HCT116 (cell line): Measurements from ENCODE around the gene RNF146. TPM values are rescaled to one million over a fixed set of nuclear protein-coding genes. Genes with fewer than 3 reads are reported as not detected.

Experiments
- ATAC-seq: fragments of 200-7000 bp; cut with Tn5 transposase; 2 replicates; pipeline ENCODE4 v1.9.1; 2020; ENCODE audit warnings: mild to moderate bottlenecking, moderate library complexity
- BruUV-seq: library from RNA; stranded (reverse); fragments of 400-500 nt; replicated peaks from 2 replicates; lab custom pipeline; 2021; lab: Mats Ljungman, UMichigan
- CTCF ChIA-PET: fragments of 300-600 bp; sonication (Branson Sonifier 250); formaldehyde crosslinking; loops from one replicate; lab custom pipeline; 2021; ENCODE audit warnings: antibody characterized with exemption; lab: Charles Lee
- POLR2A ChIA-PET: fragments of 300-600, 350-600 bp; sonication (Branson Sonifier 250); formaldehyde crosslinking; loops from one replicate; lab custom pipeline; 2021; ENCODE audit warnings: antibody characterized with exemption; lab: Charles Lee
- RAD21 ChIA-PET, 2 experiments: fragments of 300-600 bp; sonication (Branson Sonifier 250); formaldehyde crosslinking; loops; one replicate each; lab custom pipeline; 2023; ENCODE audit warnings: low total read pairs in 2 of 2; ENCODE audit not compliant: uncharacterized antibody in 2 of 2, unreplicated experiment in 2 of 2, low non-redundant PET in 1 of 2; lab: Charles Lee
- DNase-seq: peaks from one replicate; pipeline ENCODE4 v3.0.0-alpha.2; 2010; ENCODE audit warnings: low read depth, low spot score
- H2AFZ ChIP-seq: fragments of 200-600 bp; shearing (Covaris generic), sonication (generic); 2 replicates; pipeline ENCODE4 v1.6.1; 2017; ENCODE audit warnings: low read depth, mixed run types, mixed read lengths, antibody characterized with exemption, low read length; ENCODE audit not compliant: poor library complexity, severe bottlenecking
- H3K27ac ChIP-seq: 2 replicates; pipeline ENCODE4 v1.5.1; 2012; ENCODE audit warnings: low read depth, low read length
- H3K27me3 ChIP-seq: fragments of 200-600 bp; sonication (generic); 2 replicates; pipeline ENCODE4 v1.6.1; 2016; ENCODE audit warnings: mixed run types, low read length, mixed read lengths; ENCODE audit not compliant: insufficient read depth
- H3K36me3 ChIP-seq, 2 experiments: fragments of 200-500 bp in 1 of 2; fragments of 200-600 bp in 1 of 2; sonication (Bioruptor generic) in 1 of 2; sonication (generic) in 1 of 2; 2 replicates each; pipeline versions ENCODE4 v1.5.1 to v1.6.1; 2014 to 2016; ENCODE audit warnings: low read length in 2 of 2, inconsistent platforms in 1 of 2, mixed read lengths in 1 of 2, mixed run types in 1 of 2; ENCODE audit not compliant: insufficient read depth in 2 of 2, control insufficient read depth in 1 of 2
- H3K4me1 ChIP-seq, 2 experiments: fragments of 200-600 bp in 1 of 2; sonication (generic) in 1 of 2; 2 replicates each; pipeline versions ENCODE4 v1.5.1 to v1.6.1; 2012 to 2017; ENCODE audit warnings: low read length in 2 of 2, inconsistent platforms in 1 of 2, mild to moderate bottlenecking in 1 of 2, mixed read lengths in 1 of 2, mixed run types in 1 of 2, moderate library complexity in 1 of 2; ENCODE audit not compliant: insufficient read depth in 2 of 2, control insufficient read depth in 1 of 2
- H3K4me2 ChIP-seq: fragments of 200-600 bp; sonication (generic); 2 replicates; pipeline ENCODE4 v1.6.1; 2017; ENCODE audit warnings: mixed run types, low read length, mixed read lengths
- H3K4me3 ChIP-seq, 2 experiments: fragments of 200-600 bp in 1 of 2; sonication (generic) in 1 of 2; replicated peaks in 1 of 2; 2 replicates each; pipeline ENCODE4 v1.5.1; 2011 to 2016; ENCODE audit warnings: low read length in 2 of 2, control low read depth in 1 of 2, low read depth in 1 of 2, mild to moderate bottlenecking in 1 of 2, mixed read lengths in 1 of 2, mixed run types in 1 of 2
- H3K79me2 ChIP-seq: fragments of 200-600 bp; sonication (generic); 2 replicates; pipeline ENCODE4 v1.6.1; 2017; ENCODE audit warnings: mild to moderate bottlenecking, mixed run types, low read length, moderate library complexity, mixed read lengths; ENCODE audit not compliant: insufficient read depth
- H3K9ac ChIP-seq: fragments of 200-600 bp; sonication (generic); 2 replicates; pipeline ENCODE4 v1.6.1; 2016; ENCODE audit warnings: low read length, mixed read lengths
- H3K9me2 ChIP-seq: fragments of 200-600 bp; sonication (generic), shearing (Covaris generic); 2 replicates; pipeline ENCODE4 v1.6.1; 2017; ENCODE audit warnings: mixed run types, mild to moderate bottlenecking, moderate library complexity; ENCODE audit not compliant: insufficient read depth
- H3K9me3 ChIP-seq, 2 experiments: fragments of 200-500 bp in 1 of 2; fragments of 200-600 bp in 1 of 2; sonication (Bioruptor generic) in 1 of 2; sonication (generic) in 1 of 2; 2 replicates each; pipeline ENCODE4 v1.6.1; 2014 to 2017; ENCODE audit warnings: low read length in 2 of 2, mixed read lengths in 2 of 2, inconsistent platforms in 1 of 2, low read depth in 1 of 2, mild to moderate bottlenecking in 1 of 2, mixed run types in 1 of 2, moderate library complexity in 1 of 2; ENCODE audit not compliant: control insufficient read depth in 1 of 2, insufficient read depth in 1 of 2
- H4K20me1 ChIP-seq: fragments of 200-600 bp; sonication (generic), shearing (Covaris generic); 2 replicates; pipeline ENCODE4 v1.6.1; 2017; ENCODE audit warnings: mixed run types, mild to moderate bottlenecking, moderate library complexity; ENCODE audit not compliant: insufficient read depth
- ATF3 ChIP-seq: IDR thresholded peaks from 2 replicates; pipeline ENCODE4 v1.6.1; 2012
- CEBPB ChIP-seq: IDR thresholded peaks from 2 replicates; pipeline ENCODE4 v1.6.1; 2012; ENCODE audit warnings: low read depth
- CTCF ChIP-seq, 3 experiments: fragments of 200-600 bp in 1 of 3; sonication (generic) in 1 of 3; IDR thresholded peaks in 2 of 3; conservative IDR thresholded peaks in 1 of 3; 2 replicates each; pipeline ENCODE4 v1.5.1; 2012 to 2017; ENCODE audit warnings: low read depth in 2 of 3, low read length in 2 of 3, antibody characterized with exemption in 1 of 3, borderline replicate concordance in 1 of 3, control low read depth in 1 of 3, mild to moderate bottlenecking in 1 of 3, mixed read lengths in 1 of 3, mixed run types in 1 of 3, moderate library complexity in 1 of 3; ENCODE audit not compliant: insufficient read depth in 1 of 3
- EZH2phosphoT487 ChIP-seq: fragments of 200-600 bp; IDR thresholded peaks from 2 replicates; pipeline ENCODE4 v1.6.1; 2018; ENCODE audit warnings: antibody characterized with exemption, borderline replicate concordance
- TCF7L2 ChIP-seq: IDR thresholded peaks from 2 replicates; pipeline ENCODE4 v1.7.0; 2011; ENCODE audit warnings: borderline replicate concordance, inconsistent platforms; ENCODE audit not compliant: insufficient read depth, insufficient read length; ENCODE audit errors: extremely low read depth
- intact Hi-C: fragments of 100-400 bp; cut with micrococcal nuclease; formaldehyde crosslinking; loops from 2 replicates; pipeline ENCODE4 v1.10.0; 2022
- total RNA-seq: library from RNA; stranded (reverse); gene quantifications from one replicate; pipeline ENCODE4 v1.2.1, GENCODE V29; 2021; ENCODE audit not compliant: unreplicated experiment

Gene RNF146
- total RNA-seq, 1 experiment from 2014 or later, result 17.6 TPM

DNA sequence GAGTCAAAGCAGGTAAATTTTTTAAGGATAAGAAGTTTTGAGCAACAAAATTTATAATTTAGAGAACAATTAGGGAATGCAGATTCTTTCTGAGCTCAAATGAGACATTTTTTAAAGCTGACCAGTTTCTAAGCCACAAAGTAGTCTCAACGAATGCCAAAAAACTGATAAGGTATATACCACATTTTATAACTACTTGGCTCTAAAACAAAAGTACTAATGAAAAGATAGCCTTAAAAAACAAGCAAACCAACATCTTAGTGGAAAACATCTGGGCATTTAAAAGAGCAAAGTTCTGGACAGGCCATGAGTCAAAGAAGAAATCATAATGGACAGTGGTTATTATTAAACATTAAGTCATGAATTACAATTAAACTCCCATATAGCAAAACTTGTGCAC lies 23.2 kb upstream of the RNF146 start:
- ChIA-PET CTCF (no interaction called here), RAD21 (no interaction called here), POLR2A (interaction anchor here (1.4 kb wide), 1 partner anchor 23 kb away, joined by 4 read pairs; the partner anchor contains the start of gene RNF146)
- Histone ChIP-seq H3K79me2 (no peaks in the 10 kb centered on the region), H3K9ac (no peak overlapping the region), H3K4me3 (no peak overlapping the region), H4K20me1 (no peaks in the 10 kb centered on the region), H3K27me3 (no peaks in the 10 kb centered on the region), H3K9me3 (no peaks in the 10 kb centered on the region; a peak in 1 of 4 replicates), H2AFZ (no peak overlapping the region), H3K4me2 (no peak overlapping the region), H3K27ac (no peak overlapping the region), H3K9me2 (no peaks in the 10 kb centered on the region), H3K4me1 (no peaks in the 10 kb centered on the region), H3K36me3 (no peaks in the 10 kb centered on the region)
- TF ChIP-seq ATF3, result no peak
- no peak for TF ChIP-seq CEBPB
- TF ChIP-seq CTCF (IDR thresholded peaks at IDR 0.05 in 2 of 3, conservative IDR thresholded peaks at IDR 0.05 in 1 of 3; ENCODE audit: borderline replicate concordance in 1 of 3, insufficient read depth in 1 of 3, low read depth in 2 of 3, low read length in 2 of 3), result no peak
- no peak for TF ChIP-seq TCF7L2
- TF ChIP-seq EZH2phosphoT487, result no peak
- BruUV-seq, result no TSS peak
- DNase-seq (no peak), ATAC-seq (no peak)
- intact Hi-C loops, result no loop called here
